HEK293T (cell line): ENCODE measurements around the gene THSD4.

ENCODE experiments used
- CTCF ChIA-PET: fragments of 350-600 bp; formaldehyde crosslinking; extraction: SDS; loops from one replicate; lab custom pipeline; 2021; ENCODE audit warnings: antibody characterized with exemption, inconsistent platforms; lab: Yijun Ruan, JAX
- POLR2A ChIA-PET: fragments of 350-600 bp; formaldehyde crosslinking; extraction: SDS; loops from one replicate; lab custom pipeline; 2020; ENCODE audit warnings: antibody characterized with exemption, inconsistent platforms; lab: Yijun Ruan, JAX
- DNase-seq: peaks from one replicate; pipeline ENCODE4 v3.0.0; 2012; ENCODE audit warnings: mixed read lengths; ENCODE audit errors: extremely low spot score
- ARNT ChIP-seq: fragments of 450-650 bp; IDR thresholded peaks from 2 replicates; pipeline ENCODE4 v1.6.1; 2017; ENCODE audit warnings: mild to moderate bottlenecking
- BHLHE40 ChIP-seq: fragments of 450-650 bp; IDR thresholded peaks from 2 replicates; pipeline ENCODE4 v1.6.1; 2016; ENCODE audit warnings: mild to moderate bottlenecking, moderate library complexity, borderline replicate concordance
- CTBP1 ChIP-seq: fragments of 450-650 bp; IDR thresholded peaks from 2 replicates; pipeline ENCODE4 v1.6.1; 2016; ENCODE audit warnings: borderline replicate concordance
- ELF4 ChIP-seq: fragments of 450-650 bp; IDR thresholded peaks from 2 replicates; pipeline ENCODE4 v1.6.1; 2017; ENCODE audit warnings: antibody characterized with exemption
- FOXA1 ChIP-seq: fragments of 450-650 bp; IDR thresholded peaks from 2 replicates; pipeline ENCODE4 v1.6.1; 2016; ENCODE audit warnings: mild to moderate bottlenecking
- FOXK2 ChIP-seq: fragments of 450-650 bp; IDR thresholded peaks from 2 replicates; pipeline ENCODE4 v1.6.1; 2016; ENCODE audit warnings: mild to moderate bottlenecking
- FOXM1 ChIP-seq: fragments of 450-650 bp; IDR thresholded peaks from 2 replicates; pipeline ENCODE4 v1.6.1; 2017; ENCODE audit warnings: mild to moderate bottlenecking, borderline replicate concordance
- HDGF ChIP-seq: fragments of 450-650 bp; IDR thresholded peaks from 2 replicates; pipeline ENCODE4 v1.6.1; 2017; ENCODE audit warnings: antibody characterized with exemption, borderline replicate concordance
- L3MBTL2 ChIP-seq: fragments of 450-650 bp; conservative IDR thresholded peaks from 2 replicates; pipeline ENCODE4 v1.6.1; 2016; ENCODE audit warnings: mild to moderate bottlenecking
- LEF1 ChIP-seq: fragments of 450-650 bp; IDR thresholded peaks from 2 replicates; pipeline ENCODE4 v1.6.1; 2017; ENCODE audit warnings: mild to moderate bottlenecking, borderline replicate concordance
- NFRKB ChIP-seq: fragments of 450-650 bp; IDR thresholded peaks from 2 replicates; pipeline ENCODE4 v1.6.1; 2016; ENCODE audit warnings: mild to moderate bottlenecking, moderate library complexity
- SP1 ChIP-seq: fragments of 450-650 bp; IDR thresholded peaks from 2 replicates; pipeline ENCODE4 v1.6.1; 2017
- SUZ12 ChIP-seq: fragments of 450-650 bp; IDR thresholded peaks from 2 replicates; pipeline ENCODE4 v1.6.1; 2016; ENCODE audit warnings: mild to moderate bottlenecking
- TARDBP ChIP-seq: fragments of 450-650 bp; IDR thresholded peaks from 2 replicates; pipeline ENCODE4 v1.6.1; 2016
- ZNF384 ChIP-seq: fragments of 450-650 bp; IDR thresholded peaks from 2 replicates; pipeline ENCODE4 v1.6.1; 2016
- TF ChIP-seq, protein P1 (sequence below): fragments of 450-650 bp; IDR thresholded peaks from 2 replicates; pipeline ENCODE4 v1.6.1; 2016

The THSD4 gene

DNA sequence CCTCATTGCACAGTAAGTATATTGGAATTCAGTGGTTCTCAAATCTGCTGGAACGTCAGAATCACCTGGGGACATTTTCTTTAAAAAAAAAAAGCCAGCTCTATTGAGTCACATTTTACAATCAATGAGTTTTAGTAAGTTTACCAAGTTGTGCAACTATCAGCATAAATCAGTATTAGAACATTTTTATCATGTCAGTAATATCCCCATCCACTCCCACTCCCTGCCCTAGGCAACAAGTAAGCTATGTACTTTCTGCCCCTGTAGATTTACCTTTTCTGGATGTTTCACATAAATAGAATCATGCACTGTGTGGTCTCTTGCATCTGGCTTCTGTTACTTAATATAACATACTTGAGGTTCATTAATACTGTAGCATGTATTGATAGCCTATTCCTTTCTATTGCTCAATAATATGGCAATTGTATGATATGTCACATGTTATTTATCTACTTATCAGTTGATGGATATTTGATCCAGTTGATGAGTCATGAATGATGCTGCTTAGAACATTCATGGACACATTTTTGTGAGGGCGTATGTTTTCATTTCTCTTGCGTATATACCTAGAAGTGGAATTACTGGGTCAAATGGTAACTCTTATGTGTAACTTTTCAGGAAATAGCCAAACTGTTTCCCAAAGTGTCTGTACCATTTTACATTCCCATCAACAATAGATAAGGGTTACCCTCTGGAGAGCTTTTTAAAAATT is 180.5 kb downstream of the THSD4 start:
- no peak for DNase-seq
- TF ChIP-seq L3MBTL2 (no peak), FOXK2 (no peak), ELF4 (no peak), TARDBP (no peak), SUZ12 (no peak), SP1 (no peak), ZNF384 (no peak), NFRKB (no peak), FOXM1 (no peak), FOXA1 (no peak), HDGF (no peak)
- TF ChIP-seq, protein P1, sequence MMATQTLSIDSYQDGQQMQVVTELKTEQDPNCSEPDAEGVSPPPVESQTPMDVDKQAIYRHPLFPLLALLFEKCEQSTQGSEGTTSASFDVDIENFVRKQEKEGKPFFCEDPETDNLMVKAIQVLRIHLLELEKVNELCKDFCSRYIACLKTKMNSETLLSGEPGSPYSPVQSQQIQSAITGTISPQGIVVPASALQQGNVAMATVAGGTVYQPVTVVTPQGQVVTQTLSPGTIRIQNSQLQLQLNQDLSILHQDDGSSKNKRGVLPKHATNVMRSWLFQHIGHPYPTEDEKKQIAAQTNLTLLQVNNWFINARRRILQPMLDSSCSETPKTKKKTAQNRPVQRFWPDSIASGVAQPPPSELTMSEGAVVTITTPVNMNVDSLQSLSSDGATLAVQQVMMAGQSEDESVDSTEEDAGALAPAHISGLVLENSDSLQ, result no peak
- ChIA-PET POLR2A (interaction anchor here (1.0 to 1.5 kb wide), 2 partner anchors 17 to 25 kb away, joined by 3 to 4 read pairs; no protein-coding TSS in a partner anchor), CTCF (interaction anchor here (0.6 kb wide), 2 partner anchors 85 to 730 kb away, joined by 3 read pairs; no protein-coding TSS in a partner anchor)

DNA sequence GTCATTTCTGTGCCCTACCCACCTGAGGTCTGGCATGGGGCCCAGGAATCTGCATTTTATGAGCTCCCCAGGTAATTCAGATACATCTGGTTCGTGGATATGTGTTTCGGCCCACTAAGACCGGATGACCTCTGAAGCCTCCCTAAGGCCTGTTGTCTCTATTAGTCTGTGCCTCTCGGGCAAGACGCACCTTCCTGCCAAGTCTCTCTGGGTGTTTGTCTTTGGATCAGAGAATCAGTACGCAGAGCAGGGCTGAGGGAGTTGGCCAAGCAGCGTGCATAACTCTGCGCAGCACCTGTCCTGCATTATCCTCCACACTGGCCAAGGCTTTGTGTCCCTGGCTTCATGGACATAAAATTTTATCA is 181.0 kb downstream of the THSD4 start:
- ChIA-PET CTCF (no interaction called here), POLR2A (interaction anchor here (1.0 to 1.5 kb wide), 2 partner anchors 17 to 25 kb away, joined by 3 to 4 read pairs; no protein-coding TSS in a partner anchor)
- no peak for TF ChIP-seq ZNF384
- TF ChIP-seq NFRKB, result no peak
- no peak for TF ChIP-seq SUZ12
- TF ChIP-seq CTBP1, result no peak
- TF ChIP-seq SP1, result no peak
- TF ChIP-seq ARNT, result no peak
- TF ChIP-seq, protein P1, result no peak
- no peak for TF ChIP-seq FOXM1
- DNase-seq, result no peak

DNA sequence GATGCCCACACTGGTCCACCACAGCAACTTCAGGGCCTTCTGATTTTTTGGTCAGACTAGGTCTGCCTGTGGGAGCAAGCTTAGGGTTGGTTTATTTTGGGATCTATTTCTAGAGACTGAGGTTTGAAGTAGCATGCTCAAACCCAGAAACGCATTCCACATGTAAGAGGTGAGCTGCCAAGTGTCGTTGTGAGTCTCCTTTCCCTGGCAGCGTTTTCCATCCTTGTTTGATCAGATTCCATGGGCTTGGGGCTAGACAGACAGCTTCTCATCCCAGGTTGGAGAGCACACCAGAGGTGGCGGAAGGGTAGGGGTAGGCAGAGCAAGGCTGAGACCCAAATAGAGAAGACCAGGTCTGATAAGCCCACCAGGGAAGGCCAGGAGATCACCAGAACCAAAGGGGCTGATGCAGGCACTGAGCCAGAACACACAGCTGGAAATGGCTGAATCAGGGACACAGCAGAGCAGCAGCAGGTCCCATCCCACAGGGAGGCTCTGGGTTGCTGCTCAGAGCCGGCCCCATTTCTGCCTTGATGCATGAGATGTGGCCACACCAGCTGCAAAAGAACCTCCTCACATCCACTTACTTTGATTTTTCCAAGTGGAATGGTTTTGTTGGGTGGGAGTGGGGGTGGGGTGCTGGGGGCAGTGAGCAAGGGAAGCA is 186.8 kb downstream of the THSD4 start:
- TF ChIP-seq, protein P1, result no peak
- no peak for TF ChIP-seq ARNT
- no peak for TF ChIP-seq CTBP1
- no peak for TF ChIP-seq ZNF384
- TF ChIP-seq FOXA1, result no peak
- no peak for TF ChIP-seq FOXM1
- TF ChIP-seq HDGF, result no peak
- no peak for TF ChIP-seq ELF4
- no peak for TF ChIP-seq SUZ12
- no peak for TF ChIP-seq FOXK2
- no peak for TF ChIP-seq TARDBP
- no peak for TF ChIP-seq BHLHE40
- TF ChIP-seq SP1, result no peak
- no peak for TF ChIP-seq LEF1
- no peak for TF ChIP-seq L3MBTL2
- no peak for TF ChIP-seq NFRKB
- ChIA-PET CTCF (no interaction called here), POLR2A (no interaction called here)
- no peak for DNase-seq

DNA sequence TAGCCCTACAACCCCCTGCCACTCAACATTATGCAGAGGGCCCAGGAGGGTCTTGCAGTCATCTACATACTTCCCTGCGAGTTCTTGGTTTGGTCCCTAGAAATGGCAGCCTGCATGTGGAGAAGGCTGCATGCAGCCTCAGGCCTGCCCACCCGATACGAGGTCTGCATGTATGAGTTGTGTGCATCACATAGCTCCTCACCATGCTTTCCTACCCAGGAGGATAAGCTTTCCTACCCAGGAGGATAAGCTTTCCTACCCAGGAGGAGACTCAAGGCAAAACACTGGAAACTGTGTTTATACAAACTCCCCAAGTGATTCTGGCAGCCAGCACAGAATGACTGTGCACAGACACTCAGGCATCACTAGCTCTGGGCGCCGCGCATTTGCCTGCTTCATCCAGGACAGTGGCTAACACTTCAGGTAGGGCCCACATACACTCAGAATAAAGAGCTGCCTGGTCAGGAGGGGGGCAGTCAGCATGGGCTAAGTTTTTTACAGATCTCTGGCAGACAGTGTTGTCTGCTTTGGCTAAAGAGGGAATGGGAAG is 187.7 kb downstream of the THSD4 start:
- DNase-seq, result no peak
- TF ChIP-seq L3MBTL2 (no peak), FOXM1 (no peak), BHLHE40 (no peak), SP1 (no peak), ARNT (no peak), NFRKB (no peak), ELF4 (no peak), ZNF384 (no peak), FOXK2 (no peak), CTBP1 (no peak), SUZ12 (no peak)
- TF ChIP-seq, protein P1, result no peak
- ChIA-PET CTCF (no interaction called here), POLR2A (no interaction called here)

DNA sequence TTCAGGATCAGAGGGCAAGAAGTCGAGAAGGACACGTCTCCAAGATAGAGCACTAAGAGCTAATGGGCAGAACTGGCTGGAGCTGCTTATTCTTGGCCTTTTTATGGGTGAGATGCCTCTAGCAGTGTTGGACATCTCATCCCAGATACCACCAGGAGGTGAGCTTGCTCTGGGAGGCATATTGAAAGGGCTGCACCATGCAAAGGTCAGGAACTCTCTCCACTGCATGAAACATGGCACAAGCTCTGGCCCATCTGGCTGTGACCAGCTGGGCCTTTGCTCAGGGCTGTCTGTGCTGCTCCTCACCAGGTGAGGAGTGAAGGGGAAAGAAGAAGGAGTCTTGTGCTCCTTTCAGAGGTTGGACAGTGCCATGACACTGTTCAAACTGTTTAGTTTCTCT is 188.7 kb downstream of the THSD4 start:
- TF ChIP-seq FOXK2 (no peak), ELF4 (no peak), LEF1 (no peak), HDGF (no peak), ARNT (no peak), CTBP1 (no peak), NFRKB (no peak), FOXA1 (no peak), SP1 (no peak), ZNF384 (no peak), L3MBTL2 (no peak)
- TF ChIP-seq, protein P1, result no peak
- POLR2A ChIA-PET, result no interaction called here
- no peak for DNase-seq
- CTCF ChIA-PET, result interaction anchor here (0.5 to 0.6 kb wide), 2 partner anchors 11 to 74 kb away, joined by 3 to 5 read pairs; no protein-coding TSS in a partner anchor
